Calu3 (cell line): ENCODE data around the gene RPL37A. TPM values are rescaled to one million over a fixed set of nuclear protein-coding genes. Genes with fewer than 3 reads are reported as not detected.

Experiments
- BruUV-seq: library from RNA; stranded (reverse); fragments of 400-500 nt; replicated peaks from 2 replicates; lab custom pipeline; 2021; lab: Mats Ljungman, UMichigan
- CTCF ChIA-PET: fragments of 300-600 bp; sonication (Branson Sonifier 250); formaldehyde crosslinking; loops from one replicate; lab custom pipeline; 2022; ENCODE audit warnings: antibody characterized with exemption; lab: Charles Lee
- DNase-seq: peaks from one replicate; pipeline ENCODE4 v3.0.0; 2022
- H3K27ac Mint-ChIP-seq: one replicate; pipeline ENCODE4 v1.8.0; 2022; ENCODE audit warnings: mixed read lengths; ENCODE audit not compliant: unreplicated experiment
- H3K27me3 Mint-ChIP-seq: one replicate; pipeline ENCODE4 v1.8.0; 2022; ENCODE audit warnings: mixed read lengths; ENCODE audit not compliant: unreplicated experiment
- H3K36me3 Mint-ChIP-seq: one replicate; pipeline ENCODE4 v1.8.0; 2022; ENCODE audit warnings: mild to moderate bottlenecking, moderate library complexity, mixed read lengths; ENCODE audit not compliant: insufficient read depth, unreplicated experiment
- H3K4me1 Mint-ChIP-seq: one replicate; pipeline ENCODE4 v1.8.0; 2022; ENCODE audit warnings: mild to moderate bottlenecking, low read depth, mixed read lengths; ENCODE audit not compliant: unreplicated experiment
- H3K4me3 Mint-ChIP-seq: one replicate; pipeline ENCODE4 v1.8.0; 2022; ENCODE audit warnings: mild to moderate bottlenecking, low read depth, moderate library complexity, mixed read lengths; ENCODE audit not compliant: unreplicated experiment
- H3K9me3 Mint-ChIP-seq: one replicate; pipeline ENCODE4 v1.8.0; 2022; ENCODE audit warnings: low read depth, mixed read lengths; ENCODE audit not compliant: unreplicated experiment
- intact Hi-C: fragments of 100-400 bp; cut with micrococcal nuclease; formaldehyde crosslinking; loops from one replicate; pipeline ENCODE4 v1.10.0; 2022; ENCODE audit not compliant: unreplicated experiment
- total RNA-seq: library from RNA; stranded (reverse); gene quantifications from 2 replicates; pipeline ENCODE4 v1.2.3, GENCODE V29; 2022
- TF ChIP-seq, protein P1 (sequence below): fragments of 200-600 bp; IDR thresholded peaks from one replicate; pipeline ENCODE4 v1.8.0; 2022; ENCODE audit warnings: antibody characterized with exemption; ENCODE audit not compliant: unreplicated experiment

RPL37A gene
- total RNA-seq, 1 experiment from 2014 or later = 1,889 TPM

DNA sequence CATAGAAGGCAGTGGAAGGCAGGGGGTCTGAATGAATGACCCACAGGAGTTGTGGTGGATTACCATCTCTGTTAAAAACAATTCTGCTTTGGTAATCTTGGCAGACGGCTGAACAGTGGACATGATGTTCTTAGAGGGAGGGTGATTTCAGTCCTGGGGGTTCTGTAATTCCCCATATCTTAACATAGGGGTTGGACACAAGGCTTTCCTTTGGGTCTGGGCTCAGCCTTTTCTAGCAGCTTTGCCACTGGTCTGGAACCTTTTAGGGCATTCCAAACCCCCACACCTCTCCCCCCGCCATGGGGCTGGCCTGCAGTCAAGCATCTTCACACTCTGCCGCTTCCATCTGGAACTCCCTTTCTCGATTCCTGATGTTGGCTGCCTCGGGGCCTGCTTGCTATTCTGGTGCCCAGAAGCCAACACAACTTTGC is 50.3 kb downstream of the RPL37A start:
- TF ChIP-seq, protein P1, sequence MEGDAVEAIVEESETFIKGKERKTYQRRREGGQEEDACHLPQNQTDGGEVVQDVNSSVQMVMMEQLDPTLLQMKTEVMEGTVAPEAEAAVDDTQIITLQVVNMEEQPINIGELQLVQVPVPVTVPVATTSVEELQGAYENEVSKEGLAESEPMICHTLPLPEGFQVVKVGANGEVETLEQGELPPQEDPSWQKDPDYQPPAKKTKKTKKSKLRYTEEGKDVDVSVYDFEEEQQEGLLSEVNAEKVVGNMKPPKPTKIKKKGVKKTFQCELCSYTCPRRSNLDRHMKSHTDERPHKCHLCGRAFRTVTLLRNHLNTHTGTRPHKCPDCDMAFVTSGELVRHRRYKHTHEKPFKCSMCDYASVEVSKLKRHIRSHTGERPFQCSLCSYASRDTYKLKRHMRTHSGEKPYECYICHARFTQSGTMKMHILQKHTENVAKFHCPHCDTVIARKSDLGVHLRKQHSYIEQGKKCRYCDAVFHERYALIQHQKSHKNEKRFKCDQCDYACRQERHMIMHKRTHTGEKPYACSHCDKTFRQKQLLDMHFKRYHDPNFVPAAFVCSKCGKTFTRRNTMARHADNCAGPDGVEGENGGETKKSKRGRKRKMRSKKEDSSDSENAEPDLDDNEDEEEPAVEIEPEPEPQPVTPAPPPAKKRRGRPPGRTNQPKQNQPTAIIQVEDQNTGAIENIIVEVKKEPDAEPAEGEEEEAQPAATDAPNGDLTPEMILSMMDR = no peak

DNA sequence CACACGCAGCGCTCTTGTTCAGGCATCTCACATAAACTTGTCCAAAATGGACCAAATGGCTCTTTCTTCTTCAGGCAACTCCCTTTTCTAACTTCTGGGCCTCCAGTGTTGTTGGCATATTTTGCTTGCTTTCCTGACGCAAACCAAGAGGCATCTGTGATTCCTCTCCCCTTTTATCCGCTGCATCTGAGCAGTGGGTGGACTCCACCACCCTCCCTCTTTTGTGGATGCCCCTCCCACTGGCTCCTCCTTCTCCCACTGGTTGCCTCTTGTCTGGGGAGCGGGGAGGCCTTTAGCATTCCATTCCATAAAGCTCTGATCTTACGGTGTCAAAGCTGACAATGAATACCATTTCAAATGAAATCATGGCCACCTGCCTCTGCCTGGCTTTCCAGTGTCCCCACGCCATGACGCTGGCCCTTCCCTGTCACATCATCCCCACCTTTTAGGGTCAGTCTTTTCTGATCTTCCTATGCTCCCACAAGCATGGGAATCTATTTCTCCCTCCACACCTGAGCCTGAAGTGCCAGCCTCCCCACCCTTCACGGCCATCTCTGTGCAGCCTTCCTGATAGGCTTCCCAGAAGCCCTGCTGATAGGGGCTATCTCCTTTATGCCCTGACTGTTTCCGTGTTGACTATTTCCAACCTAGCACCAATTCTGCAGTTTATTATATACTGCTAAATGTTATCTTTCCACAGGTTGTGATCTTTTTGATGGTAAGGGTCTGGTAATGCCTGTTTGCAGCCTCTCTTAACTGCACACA is 51.5 kb downstream of the RPL37A start:
- no TSS peak for BruUV-seq
- Mint-ChIP-seq H3K36me3 (no peaks in the 10 kb centered on the region), H3K27ac (no peak overlapping the region), H3K9me3 (no peaks in the 10 kb centered on the region), H3K4me3 (no peak overlapping the region), H3K4me1 (no peaks in the 10 kb centered on the region), H3K27me3 (peaks cover 19% of the 10 kb centered on the region)
- CTCF ChIA-PET = interaction anchor here (1.0 kb wide), 1 partner anchor 19 kb away, joined by 4 read pairs; no protein-coding TSS in a partner anchor
- intact Hi-C loops = no loop called here
- no peak for DNase-seq
- TF ChIP-seq, protein P1 = no peak

More for the DNA sequence above, 50.3 kb downstream of the RPL37A start:
- intact Hi-C loops = no loop called here
- no peak overlapping the region for H3K4me3 Mint-ChIP-seq
- no peak overlapping the region for H3K27ac Mint-ChIP-seq
- H3K36me3 Mint-ChIP-seq = no peaks in the 10 kb centered on the region
- no peak for DNase-seq
- no peaks in the 10 kb centered on the region for H3K4me1 Mint-ChIP-seq
- BruUV-seq = no TSS peak
- no peaks in the 10 kb centered on the region for H3K9me3 Mint-ChIP-seq
- H3K27me3 Mint-ChIP-seq = peaks cover 28% of the 10 kb centered on the region
- CTCF ChIA-PET = interaction anchor here (1.0 kb wide), 1 partner anchor 18 kb away, joined by 4 read pairs; no protein-coding TSS in a partner anchor

DNA sequence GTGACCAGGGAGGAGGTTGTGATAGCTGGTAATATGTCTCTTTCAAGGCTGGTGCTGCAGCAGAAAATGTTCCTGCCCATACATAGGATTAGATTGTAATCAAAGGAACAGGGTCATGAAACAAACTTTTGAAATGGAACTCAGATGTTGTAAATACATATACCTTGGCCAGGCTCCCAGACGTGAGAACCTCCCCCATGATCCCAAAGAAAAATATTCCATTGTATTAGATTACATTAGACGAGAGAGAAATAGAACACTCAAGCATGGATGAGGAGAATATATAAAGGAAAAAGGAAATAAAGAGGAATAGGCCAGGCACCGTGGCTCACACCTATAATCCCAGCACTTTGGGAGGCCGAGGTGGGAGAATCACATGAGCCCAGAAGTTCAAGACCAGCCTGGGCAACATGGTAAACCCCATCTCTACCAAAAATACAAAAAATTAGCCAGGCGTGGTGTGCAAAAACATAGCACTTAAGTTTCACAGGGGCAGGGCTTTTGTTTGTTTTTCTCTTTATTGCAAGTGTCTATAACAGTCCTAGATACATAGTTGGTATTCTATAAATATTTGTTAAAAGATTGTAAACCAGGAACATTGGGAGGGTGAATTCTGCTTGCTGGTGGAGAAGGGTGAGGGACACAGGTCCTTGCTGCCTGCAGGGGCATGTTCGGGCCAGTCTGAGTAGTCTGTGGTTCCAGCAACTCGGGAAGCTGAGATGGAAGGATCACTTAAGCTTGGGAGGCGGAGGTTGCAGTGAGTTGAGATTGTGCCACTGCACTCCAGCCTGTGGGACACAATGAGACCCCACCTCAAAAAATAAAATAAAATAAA is 52.8 kb downstream of the RPL37A start:
- TF ChIP-seq, protein P1 = no peak
- no peaks in the 10 kb centered on the region for H3K4me1 Mint-ChIP-seq
- no peaks in the 10 kb centered on the region for H3K36me3 Mint-ChIP-seq
- no peak for DNase-seq
- no peak overlapping the region for H3K27ac Mint-ChIP-seq
- H3K9me3 Mint-ChIP-seq = no peaks in the 10 kb centered on the region
- CTCF ChIA-PET = no interaction called here
- H3K27me3 Mint-ChIP-seq = peaks cover 14% of the 10 kb centered on the region
- no TSS peak for BruUV-seq
- no peak overlapping the region for H3K4me3 Mint-ChIP-seq
- intact Hi-C loops = no loop called here

DNA sequence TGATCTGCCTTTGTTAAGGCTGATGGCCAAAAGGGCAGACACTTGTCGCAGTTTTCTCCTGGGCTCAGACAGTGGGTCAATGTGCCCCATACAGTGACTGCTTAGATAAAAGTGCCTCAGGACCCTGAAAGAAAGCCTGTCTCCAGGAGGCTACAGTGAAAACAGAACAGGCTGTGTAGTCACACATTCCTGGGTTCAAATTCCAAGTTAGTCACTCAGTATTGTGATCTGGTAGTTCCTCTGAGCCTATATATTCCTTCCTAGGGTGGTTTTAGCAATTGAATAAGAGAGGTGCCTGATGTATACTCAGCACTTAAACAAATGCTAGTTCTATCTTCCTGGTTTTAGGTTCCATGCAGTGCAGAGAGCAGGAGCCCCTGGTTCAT is 54.4 kb downstream of the RPL37A start:
- DNase-seq = no peak
- no peaks in the 10 kb centered on the region for H3K9me3 Mint-ChIP-seq
- BruUV-seq = no TSS peak
- H3K36me3 Mint-ChIP-seq = no peaks in the 10 kb centered on the region
- H3K4me3 Mint-ChIP-seq = no peak overlapping the region
- no peak overlapping the region for H3K27ac Mint-ChIP-seq
- intact Hi-C loops = no loop called here
- H3K4me1 Mint-ChIP-seq = no peaks in the 10 kb centered on the region
- peaks cover 14% of the 10 kb centered on the region for H3K27me3 Mint-ChIP-seq
- TF ChIP-seq, protein P1 = no peak
- CTCF ChIA-PET = no interaction called here

Other genes with a start within 250 kb of the RPL37A start
- 0.37 and 0.54 TPM in 2 replicates for gene MARCHF4, start 126.4 kb upstream of the RPL37A start, total RNA-seq
- 24.6 and 25.4 TPM in 2 replicates for gene SMARCAL1, start 86.4 kb upstream of the RPL37A start, total RNA-seq
- gene IGFBP2, start 134.6 kb downstream of the RPL37A start, total RNA-seq = 164 and 175 TPM in 2 replicates
- gene IGFBP5, start 196.7 kb downstream of the RPL37A start, total RNA-seq = 8.7 and 14.8 TPM in 2 replicates